DMS53 treated with DMSO at 0.1 percent for 48 hours (cell line): ENCODE data around the gene MYH10.

ENCODE experiments used
- DNase-seq: peaks from one replicate; lab custom pipeline; 2025; ENCODE audit not compliant: unreplicated experiment; lab: John Stamatoyannopoulos, UW

The MYH10 gene

DNA sequence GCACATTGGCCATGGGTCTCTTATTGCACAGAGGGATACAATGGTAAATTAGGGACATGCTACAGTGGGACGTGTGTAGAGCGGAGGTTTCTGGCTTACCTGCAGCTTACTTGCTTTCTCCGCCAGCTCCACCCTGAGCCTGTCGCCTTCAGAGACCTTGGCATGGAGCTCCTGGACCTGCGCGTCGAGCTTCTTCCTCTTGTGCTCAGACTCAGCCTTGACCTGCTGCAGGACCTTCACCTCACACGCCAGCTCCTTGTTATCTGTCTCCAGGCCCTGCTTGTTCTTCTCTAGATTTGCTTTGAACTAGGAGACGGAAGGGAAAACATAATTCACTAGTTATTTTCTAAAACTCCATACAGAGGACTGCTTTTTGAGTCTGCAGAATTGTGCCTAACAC lies 131.4 kb downstream of the MYH10 start:
- DNase-seq = no peak

DNA sequence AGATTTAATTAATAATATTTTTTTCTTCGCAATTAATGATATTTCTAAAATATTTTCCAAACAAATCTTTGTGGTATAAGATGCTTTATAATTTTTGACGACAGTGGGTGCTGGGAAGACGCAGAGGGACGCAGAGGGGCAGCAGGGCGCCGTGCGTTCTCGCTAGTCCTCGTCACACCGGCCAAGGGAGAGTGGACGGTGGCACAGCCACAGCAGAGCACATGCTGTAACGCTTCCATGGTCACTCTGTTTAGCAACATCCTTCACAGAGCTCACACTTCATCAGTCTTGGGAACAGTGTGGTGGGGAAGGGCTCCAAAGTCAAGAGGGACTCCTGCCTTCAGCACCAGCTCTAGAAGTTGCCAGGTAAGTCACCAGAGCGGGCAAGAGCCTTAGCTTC lies 134.4 kb downstream of the MYH10 start:
- no peak for DNase-seq

DNA sequence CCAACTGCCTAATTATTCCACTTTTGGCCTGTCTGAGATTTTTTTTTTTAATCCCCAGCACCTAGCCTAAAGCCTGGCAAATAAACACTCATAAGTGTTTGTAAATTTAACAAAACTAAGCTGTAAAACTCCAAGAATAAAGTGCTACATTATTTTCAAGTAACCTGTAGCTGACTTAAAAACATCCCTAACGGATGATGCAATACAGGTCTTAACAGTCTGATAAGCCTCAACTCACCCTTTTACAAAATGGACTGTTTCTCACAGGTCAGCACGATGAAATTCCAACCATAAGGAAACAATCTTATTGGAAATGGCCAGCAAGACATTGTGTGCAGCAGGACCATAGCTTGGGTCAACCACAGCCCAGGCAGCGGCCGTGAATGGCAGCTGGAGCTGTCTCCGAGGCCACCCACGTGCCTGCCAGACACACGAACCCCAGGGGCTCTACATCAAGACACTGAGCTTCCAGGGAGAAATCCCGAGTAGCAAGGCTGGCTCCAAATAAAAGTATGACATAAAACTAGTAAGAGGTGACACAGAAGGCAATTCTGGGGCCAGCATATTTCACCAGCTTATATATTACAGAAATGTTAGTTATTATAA lies 135.9 kb downstream of the MYH10 start:
- no peak for DNase-seq

DNA sequence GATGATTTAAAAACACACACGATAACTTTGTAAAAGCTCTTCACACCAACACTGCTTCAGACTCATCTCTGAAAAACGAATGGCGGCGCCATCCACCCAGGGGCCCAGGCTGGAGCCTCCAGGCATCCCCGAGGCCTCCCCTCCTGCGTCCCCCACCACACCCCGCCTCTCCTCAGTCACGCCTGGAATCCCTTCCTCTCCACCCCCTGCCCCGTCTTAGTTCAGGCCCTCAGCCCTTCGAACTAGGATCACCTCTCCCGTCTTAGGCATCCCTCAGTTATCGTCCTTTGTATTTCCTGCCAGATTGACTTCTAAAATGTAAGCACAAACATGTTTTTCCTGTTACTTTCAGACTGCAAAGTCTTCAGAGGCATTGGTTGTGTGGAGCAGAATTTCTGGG lies 136.5 kb downstream of the MYH10 start:
- DNase-seq = no peak

DNA sequence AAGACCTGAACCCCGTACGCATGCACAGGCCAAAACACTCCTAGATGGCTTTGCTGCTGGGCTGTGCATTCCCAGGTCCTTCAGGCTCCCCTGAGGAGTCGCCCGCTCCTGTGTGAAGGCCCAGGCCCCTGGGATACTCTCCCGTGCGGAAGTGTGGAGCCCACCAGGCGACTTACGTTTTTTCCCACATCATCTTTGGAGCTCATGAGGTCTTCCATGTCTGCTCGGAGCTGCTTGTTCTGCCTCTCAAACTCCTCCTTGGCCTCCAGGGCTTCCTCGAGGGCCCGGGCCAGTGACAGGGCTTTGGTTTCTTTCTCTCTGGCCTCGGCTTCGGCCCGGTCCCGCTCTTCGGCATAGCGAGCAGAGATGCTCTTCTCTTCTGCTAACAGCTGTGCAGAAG lies 138.4 kb downstream of the MYH10 start:
- no peak for DNase-seq

DNA sequence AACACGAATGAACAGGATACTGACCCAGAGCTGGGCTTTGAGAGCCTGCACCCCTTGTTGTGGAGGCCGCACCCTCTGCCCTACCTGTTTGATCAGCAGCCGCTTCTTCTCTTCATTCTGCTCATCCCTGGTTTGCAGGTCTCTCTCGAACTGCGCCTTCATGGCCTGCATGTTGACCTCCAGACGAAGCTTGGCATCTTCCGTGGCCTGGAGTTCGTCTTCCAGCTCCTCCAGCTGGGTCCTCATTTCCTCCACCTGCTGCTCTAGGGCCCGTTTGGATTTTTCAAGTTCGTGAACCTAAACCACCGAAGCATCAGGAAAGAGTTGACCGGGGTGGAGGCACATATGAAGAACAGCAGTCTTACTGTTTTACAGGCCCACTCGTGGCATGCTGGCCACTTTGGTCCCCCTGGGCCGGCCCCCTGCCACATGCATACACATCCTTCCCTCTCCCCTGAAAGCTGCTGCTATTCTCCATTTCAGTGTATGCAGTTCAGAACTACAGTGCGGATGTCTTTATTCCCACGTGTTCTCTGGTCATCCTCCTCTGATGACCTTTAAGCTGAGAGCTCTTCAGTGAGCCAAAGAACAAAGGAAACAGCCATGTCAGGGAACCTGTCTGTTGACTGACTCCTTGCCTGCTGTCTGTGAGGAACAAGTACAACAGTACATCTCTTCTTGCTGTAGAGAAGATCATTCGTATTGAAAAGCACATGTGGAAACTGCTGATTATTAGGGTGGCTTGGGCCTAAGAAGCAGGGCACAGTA lies 140.1 kb downstream of the MYH10 start:
- DNase-seq = no peak

DNA sequence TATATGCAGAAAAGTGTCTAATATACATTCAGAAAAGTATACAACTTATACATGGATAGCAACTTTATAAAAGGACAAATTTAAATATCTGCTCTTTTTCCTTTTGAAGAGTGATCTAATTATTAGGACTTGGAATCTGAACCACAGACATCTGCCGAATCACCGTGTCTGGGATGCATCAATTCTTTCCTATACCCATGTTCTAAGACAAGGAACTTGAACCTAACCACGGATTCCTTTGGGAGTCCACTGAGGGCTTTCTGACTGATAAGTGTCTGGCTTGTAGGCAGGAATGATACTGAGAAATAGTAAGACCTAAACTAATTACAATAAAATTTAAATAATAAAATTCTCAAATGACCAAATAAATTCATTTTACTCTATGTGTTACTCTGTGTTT lies 140.7 kb downstream of the MYH10 start:
- DNase-seq = no peak

DNA sequence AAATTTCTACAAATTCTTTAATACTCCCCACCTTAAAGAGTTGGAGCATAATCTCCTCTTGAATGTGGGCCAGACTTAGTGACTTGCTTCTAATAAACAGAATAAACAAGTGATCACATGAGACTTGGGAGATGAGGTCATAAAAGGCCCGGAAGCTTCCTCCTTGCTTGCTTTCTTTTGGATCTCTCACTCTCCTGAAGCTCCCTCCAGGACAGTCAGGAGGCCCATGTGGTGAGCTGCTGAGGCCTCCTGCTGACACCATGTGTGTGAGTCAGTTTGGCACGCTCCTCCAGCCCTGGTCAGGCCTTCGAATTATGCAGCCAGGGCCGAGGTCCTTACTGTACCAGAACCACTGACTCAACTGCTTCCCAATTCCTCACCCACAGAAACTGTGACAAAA lies 141.6 kb downstream of the MYH10 start:
- no peak for DNase-seq

DNA sequence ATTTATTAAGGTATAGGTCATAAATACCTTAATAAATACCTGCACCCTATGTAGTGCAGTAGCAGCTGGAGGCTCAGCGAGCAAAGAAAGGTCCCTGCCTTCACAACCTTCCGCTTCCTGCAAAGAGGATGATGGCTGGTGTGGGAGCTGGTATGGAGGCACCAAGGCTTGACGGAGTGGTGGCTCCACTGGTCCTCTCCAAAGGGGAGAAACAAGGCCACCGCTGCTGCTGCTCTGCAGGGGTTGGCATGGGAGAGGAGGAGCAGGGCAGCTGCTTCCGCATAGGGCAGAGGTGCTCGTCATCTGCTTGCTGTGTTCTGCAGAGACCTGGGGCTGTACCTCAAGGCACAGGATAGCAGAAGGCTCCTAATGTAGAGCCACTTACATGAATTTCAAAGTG lies 142.0 kb downstream of the MYH10 start:
- DNase-seq = no peak

DNA sequence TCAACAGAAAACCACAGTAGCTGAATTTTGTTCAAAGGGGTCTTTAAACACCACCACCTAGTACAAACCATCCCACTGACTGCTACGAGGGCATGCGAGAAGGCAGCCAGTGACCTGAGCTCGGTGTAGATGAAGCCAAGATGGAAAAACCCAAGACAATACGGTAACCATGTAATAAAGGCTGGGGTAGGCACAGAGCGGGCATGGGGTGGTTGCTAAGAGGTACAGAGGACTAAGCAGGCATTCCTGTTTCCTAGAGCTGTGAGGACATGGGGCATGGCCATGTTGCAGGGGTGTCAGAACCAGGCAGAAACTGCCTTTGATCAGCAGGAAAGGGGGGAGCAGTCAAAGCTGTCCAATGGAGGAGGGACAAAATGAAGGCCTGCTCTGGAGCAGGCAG lies 142.8 kb downstream of the MYH10 start:
- DNase-seq = no peak

DNA sequence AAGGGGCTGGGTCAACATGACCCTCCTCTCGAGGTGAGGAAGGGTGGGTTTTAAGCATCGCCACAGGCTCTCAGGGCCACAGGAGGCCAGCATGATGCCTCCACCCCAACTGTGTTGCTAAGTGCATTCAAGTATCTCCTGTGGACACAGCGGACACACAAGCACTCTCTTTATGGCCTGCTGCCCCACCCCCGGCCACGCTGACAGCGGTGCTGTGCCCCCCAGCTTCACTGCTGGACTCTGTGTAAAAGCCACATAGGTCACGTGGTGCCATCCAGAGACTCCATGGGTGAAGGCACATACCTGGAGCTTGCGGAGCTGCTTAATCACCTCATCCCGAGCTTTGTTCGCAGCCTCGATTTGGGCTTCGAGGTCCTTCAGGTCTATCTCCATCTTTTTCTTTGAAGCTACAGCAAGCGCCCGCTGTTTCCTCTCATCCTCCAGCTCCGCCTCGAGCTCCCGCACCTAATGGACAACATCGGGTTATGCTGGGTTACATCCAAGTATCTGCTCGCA lies 143.3 kb downstream of the MYH10 start:
- no peak for DNase-seq

DNA sequence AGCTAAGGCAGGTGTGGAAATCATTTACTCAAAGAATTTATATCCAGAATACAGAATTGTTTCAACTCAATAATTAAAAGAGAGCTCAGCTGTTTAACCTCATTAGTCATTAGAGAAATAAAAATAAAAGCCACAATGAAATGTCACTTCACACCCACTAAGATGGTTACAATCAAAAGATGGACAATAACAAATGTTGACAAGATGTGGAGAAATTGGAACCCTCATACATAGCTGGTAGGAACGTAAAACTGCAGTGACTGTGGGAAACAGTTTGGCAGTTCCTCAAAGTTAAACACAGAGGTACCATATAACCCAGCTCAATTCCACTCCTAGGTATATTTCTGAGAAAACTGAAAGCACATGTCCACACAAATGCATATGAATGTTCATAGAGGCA lies 145.0 kb downstream of the MYH10 start:
- DNase-seq = no peak

DNA sequence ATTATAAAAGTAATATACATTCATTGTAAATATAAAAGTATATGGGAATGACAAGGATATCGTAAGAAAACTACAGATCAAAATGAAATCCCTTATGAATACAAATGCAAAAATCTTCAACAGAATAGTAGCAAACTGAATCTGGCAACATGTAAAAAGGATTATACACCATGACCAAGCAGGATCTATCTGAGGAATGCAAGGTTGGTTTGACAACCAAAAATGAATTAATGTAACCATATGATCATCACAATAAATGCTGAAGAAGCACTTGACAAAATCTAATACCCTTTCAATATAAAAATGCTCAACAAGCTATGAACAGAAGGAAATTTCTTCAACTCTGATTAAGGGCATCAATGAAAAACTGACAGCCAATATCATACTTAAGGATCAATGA lies 146.1 kb downstream of the MYH10 start:
- no peak for DNase-seq

DNA sequence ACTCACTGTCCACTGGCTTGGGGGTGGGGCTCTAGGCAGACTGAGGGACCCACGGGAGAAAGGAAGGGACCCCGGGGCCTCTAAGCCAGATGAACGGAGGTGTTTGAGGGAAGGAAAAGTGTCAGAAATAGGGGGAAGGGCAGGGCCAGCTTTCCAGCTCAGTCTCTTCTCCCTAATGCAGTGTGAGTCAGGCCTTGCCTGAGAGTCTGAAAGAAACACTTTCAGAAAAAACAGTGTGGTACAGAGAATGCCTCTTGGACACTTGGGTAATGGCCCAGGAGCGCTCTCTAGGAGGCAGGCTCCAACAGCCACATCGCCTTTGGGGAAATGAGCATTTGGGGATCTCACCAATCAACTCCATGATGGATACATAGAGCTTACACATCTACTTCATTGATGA lies 148.0 kb downstream of the MYH10 start:
- DNase-seq = no peak

DNA sequence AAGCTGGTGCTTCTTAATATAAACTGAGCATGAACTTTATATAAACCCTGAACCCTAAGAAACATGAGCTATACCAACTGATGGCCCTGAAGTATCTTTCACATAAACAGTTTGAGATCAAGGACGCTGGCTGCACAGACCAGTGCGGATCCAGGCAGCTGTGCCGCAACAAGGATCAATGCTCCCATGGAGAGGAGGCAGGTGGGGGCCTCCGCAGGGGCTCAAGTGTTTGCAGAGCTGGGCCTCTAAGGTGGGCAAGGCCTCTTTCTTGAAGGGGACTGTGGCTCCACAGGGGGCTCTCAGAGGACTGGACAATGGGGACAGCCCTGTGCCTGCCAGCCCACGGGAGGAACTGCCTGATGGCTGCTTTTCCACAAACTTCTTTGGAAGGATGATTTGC lies 148.8 kb downstream of the MYH10 start:
- DNase-seq = no peak

DNA sequence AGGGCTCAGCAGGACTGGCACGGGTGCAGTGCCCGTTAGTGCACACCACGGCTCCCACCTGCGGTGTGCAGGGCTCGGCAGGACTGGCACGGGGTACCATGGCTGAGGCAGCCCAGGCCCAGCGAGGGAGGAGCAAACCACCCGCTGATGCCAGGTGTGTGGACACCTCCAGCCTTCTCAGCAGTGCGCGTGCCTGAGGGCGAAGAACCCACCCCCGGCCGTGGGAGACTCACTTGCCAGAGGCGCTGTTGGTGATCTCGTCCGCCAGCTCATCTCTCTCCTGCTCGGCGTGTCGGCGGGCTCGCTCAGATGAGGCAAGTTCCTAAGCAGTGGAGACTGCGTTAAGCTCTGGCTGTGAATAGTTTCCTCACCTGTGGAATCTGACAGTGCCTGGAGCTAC lies 149.4 kb downstream of the MYH10 start:
- no peak for DNase-seq

DNA sequence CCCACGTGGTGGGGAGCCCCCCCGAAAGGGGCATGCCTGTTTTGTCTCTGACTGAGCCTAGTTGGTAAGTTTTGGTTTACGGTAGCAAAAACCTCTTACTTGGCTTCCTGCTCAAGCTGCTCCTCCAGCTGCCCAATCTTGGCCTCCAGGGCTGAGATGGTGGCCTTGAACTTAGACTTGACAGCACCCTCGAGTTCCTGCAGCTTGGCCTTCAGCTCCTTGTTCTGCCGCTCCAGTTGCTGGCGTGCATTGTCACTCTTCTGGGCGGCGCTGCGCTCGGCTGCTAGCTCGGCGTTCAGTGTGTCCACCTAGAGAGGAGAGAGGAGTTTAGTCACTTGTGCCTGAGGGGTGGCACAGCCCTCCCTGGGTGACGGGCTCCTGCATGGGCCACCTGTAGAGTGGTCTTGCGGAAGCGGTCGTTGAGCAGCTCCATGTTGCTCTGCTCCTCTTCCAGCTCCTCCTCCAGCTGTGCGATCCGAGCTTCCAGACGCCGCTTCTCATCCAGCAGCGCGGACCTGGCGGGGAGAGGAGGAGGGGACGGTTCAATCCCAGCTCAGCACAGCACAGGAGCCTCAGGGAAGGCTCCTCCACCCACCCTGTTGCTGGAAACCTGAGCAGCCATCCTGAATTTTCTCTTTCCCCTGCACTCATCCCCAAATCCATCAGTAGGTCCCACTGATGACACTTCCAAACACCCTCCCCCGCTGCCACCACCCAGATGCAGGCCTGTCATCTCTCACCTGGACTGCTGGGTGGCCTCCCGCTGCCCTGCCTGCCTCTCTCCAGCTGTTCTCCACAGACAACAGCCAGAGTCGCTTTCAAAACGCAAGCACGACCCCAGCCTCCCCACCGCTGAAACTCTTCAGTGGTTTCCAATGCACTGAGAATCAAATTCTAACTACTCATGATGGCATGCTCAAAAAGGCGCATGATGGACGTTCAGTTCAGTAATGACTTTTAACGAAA lies 150.2 kb downstream of the MYH10 start:
- no peak for DNase-seq

DNA sequence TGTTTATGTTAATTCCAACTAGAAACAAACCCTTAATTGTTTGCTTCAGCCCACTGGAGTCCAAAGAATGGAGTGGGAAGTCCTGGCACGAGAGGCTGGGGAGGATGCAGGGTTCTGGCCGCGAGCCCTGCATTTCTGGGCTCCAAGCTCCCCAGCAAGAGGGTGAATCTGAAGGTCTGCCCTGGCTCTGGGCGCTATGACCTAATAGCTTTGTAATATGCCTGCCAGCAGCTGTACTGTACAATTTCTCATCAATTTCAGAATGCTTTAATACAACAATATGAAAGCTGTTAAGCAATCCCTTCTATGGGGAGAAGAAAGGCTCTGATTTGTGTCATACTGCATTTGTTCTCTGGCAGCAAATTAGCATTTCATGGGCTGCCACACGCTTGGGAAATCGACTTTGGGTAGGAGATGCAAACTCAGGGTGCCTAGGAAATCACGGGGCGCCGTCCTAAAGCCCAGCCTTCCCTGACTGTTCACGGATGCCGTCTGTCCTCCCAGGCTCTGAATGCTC lies 151.0 kb downstream of the MYH10 start:
- DNase-seq = no peak

DNA sequence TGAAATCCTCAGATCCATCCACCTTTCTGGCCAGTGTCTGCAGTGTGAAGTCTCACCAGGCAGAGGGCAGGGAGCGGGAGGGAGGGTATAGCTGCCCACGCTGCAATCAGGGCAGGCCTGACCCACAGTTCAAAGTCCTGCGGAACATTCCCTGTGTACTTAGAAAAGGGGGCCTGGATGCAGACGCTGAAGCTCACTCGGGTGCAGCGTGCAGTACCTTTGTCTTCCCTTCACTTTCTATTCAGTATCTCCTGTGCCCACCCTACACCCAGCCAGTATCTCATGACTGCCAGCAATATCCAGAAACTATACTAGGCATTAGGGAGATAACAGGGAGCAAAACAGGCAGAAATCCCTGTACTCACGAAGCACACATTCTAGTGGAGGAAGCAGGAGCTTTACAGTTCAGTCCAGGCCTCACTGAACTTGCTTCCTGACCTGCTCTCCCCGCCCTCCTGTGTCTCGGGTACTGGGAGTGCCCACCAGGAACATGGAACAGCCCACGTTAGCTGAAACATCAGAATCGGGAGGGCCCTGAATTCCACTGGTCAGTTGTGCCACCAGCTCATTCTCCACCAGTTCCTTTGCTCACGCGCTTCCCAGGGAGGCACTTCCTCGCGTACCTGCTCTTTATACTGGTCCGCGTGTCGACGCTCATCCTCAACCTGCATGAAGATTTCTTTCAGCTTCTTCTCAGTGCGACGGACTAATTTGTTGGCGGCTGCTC lies 152.6 kb downstream of the MYH10 start:
- DNase-seq = no peak

DNA sequence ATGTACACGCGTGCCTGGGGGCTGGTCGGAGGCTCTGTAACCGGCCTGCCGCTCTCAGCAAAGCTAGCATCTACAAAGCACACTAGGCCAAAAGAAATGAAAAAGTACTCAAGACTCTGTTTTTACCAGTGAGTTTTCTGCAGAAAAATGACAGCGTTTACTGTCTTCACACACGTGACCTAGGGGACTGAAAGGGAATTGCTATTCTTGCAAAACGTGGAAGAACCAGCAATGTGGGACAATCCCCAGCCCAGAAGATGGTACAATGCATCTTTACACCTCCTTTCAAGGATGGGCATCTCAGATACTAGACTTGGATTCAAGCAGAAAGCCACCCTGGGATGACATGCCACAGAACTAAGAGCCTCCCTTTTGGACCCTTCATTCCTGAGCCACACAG lies 153.4 kb downstream of the MYH10 start:
- DNase-seq = no peak

DNA sequence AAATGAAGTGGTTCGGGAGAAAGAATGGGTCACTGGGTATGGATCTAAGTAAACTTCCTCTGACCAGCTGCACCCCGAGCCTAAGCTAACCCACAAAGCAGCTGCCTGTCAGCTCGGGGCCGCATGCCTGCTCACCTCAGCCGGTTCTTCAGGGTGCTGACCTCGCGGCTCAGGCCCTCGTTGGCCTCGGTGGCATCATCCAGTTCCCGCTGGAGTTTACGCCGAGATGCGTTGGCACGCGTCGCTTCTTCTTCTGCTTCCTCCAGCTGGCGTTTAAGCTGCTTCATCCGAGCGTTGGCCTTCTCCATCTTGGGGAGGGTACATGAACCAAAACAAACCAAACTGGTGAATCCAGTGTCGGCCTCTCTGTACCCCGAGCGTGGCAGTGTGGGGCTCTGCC lies 153.8 kb downstream of the MYH10 start:
- no peak for DNase-seq
